ENCODE measurements around the gene POP7. TPM values are rescaled to one million over a fixed set of nuclear protein-coding genes. Genes with fewer than 3 reads are reported as not detected.
A peak's percentile ranks its signal among the peaks of the same experiment; 100 is the strongest.
"Not testable (repeated sequence)": the region's sequence is repeated elsewhere in the genome, so short reads cannot be mapped to it uniquely, and the experiment has no call there.

Gene POP7
- total RNA-seq, 1 donor, result 10.4 TPM

DNA sequence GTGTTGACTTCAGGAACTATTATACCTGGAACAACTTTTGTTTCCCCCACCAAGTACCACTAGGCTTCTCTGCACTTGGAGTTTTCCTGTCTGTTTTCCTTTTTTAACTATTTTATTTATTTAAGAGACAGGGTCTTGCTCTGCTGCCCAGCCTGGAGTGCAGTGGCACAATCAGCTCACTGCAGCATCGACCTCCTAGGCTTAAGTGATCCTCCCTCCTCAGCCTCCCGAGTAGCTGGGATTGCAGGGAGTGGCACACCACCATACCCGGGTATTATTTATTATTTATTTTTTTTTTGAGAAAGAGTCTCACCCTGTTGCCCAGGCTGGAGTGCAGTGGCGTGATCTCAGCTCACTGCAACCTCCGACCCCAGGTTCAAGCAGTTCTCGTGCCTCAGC is 9.8 kb upstream of the POP7 start:
- H3K4me3 ChIP-seq (ENCODE audit: low read length), result no peak overlapping the region
- H3K9me3 ChIP-seq (ENCODE audit: low read depth, low read length), result no peaks in the 10 kb centered on the region
- H3K4me1 ChIP-seq (ENCODE audit: insufficient read depth, low read length), result peaks cover 29% of the 10 kb centered on the region
- peaks cover 3% of the 10 kb centered on the region for H3K27me3 ChIP-seq (ENCODE audit: insufficient read depth, low read length)

DNA sequence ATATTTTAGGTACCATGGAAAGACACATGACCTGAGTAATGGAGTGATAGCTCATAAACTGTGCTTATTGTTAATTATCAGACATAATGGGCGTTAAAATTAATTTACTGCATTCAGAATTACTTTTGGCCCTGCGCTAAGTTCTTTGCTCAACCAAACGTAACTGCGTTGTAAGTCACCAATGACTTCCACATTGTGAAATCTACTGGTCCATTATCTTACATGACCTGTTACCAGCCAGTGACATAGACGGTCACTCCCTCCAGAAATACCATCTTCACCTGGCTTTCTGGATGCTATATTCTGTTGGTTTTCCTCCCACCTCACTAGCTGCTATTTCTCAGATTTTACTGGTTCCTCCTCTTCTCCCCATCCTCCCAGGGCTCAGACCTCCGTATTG is 6.9 kb upstream of the POP7 start:
- Histone ChIP-seq H3K4me3 (ENCODE audit: low read length) (no peak overlapping the region), H3K9me3 (ENCODE audit: low read depth, low read length) (no peaks in the 10 kb centered on the region), H3K27me3 (ENCODE audit: insufficient read depth, low read length) (peaks cover 3% of the 10 kb centered on the region)

DNA sequence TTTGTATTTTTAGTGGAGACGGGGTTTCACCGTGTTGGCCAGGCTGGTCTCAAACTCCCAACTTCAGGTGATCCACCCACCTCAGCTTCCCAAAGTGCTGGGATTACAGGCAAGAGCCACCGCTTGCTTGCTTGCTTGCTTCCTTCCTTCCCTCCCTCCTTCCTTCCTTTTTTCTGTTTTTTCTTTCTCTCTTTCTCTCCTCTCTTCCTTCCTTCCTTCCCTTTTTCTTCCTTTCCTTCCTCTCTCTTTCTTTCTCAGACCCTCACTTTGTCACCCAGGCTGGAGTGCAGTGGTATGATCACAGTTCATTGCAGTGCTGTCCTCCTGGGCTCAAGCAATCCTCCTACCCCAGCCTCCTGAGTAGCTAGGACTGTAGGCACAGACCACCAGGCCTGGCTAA is 4.8 kb upstream of the POP7 start:
- not testable (repeated sequence) for H3K4me1 ChIP-seq (ENCODE audit: insufficient read depth, low read length); H3K9me3 ChIP-seq (ENCODE audit: low read depth, low read length); H3K4me3 ChIP-seq (ENCODE audit: low read length); H3K27me3 ChIP-seq (ENCODE audit: insufficient read depth, low read length)

More for the DNA sequence above, 6.9 kb upstream of the POP7 start:
- peaks cover 6% of the 10 kb centered on the region for H3K4me1 ChIP-seq (ENCODE audit: insufficient read depth, low read length)

DNA sequence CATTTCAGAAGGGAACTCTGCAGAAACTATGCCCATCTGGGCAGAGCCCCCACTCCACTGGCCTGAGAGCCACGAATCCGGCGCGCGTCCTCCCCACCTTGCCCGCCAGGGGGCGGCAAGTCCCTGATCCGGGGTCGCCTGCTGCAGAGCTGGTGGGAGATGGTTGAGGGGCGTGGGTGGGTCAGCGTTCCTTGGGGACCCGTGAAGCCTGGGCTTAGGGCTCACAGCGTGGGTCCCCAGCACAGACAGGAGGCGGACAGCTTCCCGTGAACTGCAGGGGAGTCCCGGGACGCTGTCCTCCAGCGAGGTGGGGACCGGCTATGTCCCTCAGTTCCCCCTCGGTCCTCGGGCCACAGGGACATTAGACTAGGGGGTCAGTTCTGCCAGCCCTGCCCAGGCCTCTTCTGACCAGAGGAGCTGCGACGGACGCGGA is 585 bp upstream of the POP7 start:
- Histone ChIP-seq H3K4me3 (ENCODE audit: low read length) (peak overlapping the region; percentile 68), H3K27me3 (ENCODE audit: insufficient read depth, low read length) (peaks cover 3% of the 10 kb centered on the region), H3K9me3 (ENCODE audit: low read depth, low read length) (no peaks in the 10 kb centered on the region), H3K4me1 (ENCODE audit: insufficient read depth, low read length) (peaks cover 16% of the 10 kb centered on the region)

DNA sequence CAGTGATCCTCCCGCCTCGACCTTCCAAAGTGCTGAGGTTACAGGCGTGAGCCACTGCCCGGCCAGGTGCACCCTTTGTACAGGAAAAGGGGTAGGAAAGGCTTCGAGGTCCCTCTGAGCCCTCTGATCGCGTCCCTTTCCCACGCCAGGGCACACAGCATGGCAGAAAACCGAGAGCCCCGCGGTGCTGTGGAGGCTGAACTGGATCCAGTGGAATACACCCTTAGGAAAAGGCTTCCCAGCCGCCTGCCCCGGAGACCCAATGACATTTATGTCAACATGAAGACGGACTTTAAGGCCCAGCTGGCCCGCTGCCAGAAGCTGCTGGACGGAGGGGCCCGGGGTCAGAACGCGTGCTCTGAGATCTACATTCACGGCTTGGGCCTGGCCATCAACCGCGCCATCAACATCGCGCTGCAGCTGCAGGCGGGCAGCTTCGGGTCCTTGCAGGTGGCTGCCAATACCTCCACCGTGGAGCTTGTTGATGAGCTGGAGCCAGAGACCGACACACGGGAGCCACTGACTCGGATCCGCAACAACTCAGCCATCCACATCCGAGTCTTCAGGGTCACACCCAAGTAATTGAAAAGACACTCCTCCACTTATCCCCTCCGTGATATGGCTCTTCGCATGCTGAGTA is 871 bp downstream of the POP7 start:
- peak overlapping the region; percentile 68 for H3K4me3 ChIP-seq (ENCODE audit: low read length)
- no peaks in the 10 kb centered on the region for H3K27me3 ChIP-seq (ENCODE audit: insufficient read depth, low read length)
- H3K9me3 ChIP-seq (ENCODE audit: low read depth, low read length), result no peaks in the 10 kb centered on the region
- H3K4me1 ChIP-seq (ENCODE audit: insufficient read depth, low read length), result peaks cover 16% of the 10 kb centered on the region

DNA sequence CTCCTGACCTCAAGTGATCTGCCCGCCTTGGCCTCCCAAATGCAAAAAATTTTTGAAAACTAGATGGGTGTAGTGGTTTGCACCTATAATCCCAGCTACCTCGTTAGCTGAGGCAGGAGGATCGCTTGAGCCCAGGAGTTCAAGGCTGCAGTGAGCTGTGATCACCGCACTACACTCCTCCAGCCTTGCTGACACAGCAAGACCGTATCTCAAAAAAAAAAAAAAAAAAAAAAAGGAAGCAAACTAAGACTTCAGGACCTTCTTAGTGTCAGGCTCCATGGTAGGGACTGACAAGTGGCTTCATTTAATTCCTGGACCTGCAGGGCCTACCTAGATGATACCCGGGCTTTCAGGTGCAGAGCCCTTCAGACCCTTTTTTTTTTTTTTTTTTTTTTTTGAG is 2.5 kb downstream of the POP7 start:
- no peaks in the 10 kb centered on the region for H3K27me3 ChIP-seq (ENCODE audit: insufficient read depth, low read length)
- H3K4me3 ChIP-seq (ENCODE audit: low read length), result no peak overlapping the region
- peaks cover 16% of the 10 kb centered on the region for H3K4me1 ChIP-seq (ENCODE audit: insufficient read depth, low read length)
- no peaks in the 10 kb centered on the region for H3K9me3 ChIP-seq (ENCODE audit: low read depth, low read length)

DNA sequence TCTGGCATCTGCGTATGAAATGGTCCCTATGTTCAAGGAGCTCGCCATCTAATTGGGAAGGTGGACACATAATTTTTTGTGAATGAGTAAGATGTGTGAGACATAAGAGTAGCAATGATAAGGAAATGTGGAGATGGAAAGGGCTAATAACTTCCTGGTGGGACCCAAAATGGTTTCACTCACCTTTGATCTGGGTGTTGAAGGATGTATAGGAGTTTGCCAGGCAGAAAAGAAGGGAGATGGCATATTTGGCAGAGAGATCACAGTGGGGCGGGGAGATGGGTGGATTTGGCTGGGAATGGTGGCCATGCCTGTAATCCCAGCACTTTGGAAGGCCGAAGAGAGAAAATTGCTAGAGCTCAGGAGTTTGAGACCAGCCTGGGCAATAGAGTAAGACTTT is 4.5 kb downstream of the POP7 start:
- Histone ChIP-seq H3K9me3 (ENCODE audit: low read depth, low read length) (no peaks in the 10 kb centered on the region), H3K4me1 (ENCODE audit: insufficient read depth, low read length) (peaks cover 10% of the 10 kb centered on the region), H3K27me3 (ENCODE audit: insufficient read depth, low read length) (no peaks in the 10 kb centered on the region), H3K4me3 (ENCODE audit: low read length) (no peak overlapping the region)

DNA sequence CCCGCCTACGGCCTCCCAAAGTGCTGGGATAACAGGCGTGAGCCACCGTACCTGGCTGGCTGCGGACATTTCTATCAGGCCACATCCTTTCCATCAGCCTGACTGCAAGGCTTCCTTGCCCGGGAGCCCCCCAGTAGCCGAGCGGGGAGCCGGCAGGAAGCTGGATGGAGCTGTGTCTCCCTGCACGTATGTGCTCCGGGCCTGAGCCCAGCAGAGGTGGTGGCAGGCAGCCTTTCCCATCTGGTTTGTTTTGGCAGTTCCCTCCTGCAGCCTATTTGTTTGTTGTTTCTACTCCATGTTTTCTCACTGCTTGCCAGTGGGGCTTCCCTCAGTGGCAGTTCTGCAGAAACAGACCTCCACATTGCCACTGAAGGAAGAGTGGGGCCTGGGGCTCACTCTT is 5.4 kb downstream of the POP7 start:
- Histone ChIP-seq H3K4me1 (ENCODE audit: insufficient read depth, low read length) (peaks cover 8% of the 10 kb centered on the region), H3K27me3 (ENCODE audit: insufficient read depth, low read length) (no peaks in the 10 kb centered on the region)

DNA sequence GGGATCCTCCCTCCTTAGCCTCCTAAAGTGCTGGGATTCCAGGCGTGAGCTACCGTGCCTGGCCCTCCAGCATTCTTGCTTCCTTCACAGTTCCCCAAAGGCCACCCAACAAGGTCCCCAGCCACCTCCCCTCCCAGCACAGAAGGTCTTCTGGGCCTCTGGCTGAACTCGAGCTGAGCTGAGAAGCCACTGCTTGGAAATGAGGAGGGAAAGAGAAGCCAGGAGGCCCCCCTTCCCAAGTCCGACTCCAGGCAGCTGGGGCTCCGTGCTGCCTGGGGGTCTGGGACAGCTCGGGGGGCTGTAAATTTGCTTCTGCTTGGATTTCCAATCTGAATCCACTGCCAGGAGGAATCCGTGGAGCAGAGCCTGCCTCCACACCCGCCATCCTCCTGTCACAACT is 8.8 kb downstream of the POP7 start:
- no peaks in the 10 kb centered on the region for H3K9me3 ChIP-seq (ENCODE audit: low read depth, low read length)
- H3K4me3 ChIP-seq (ENCODE audit: low read length), result no peak overlapping the region
- no peaks in the 10 kb centered on the region for H3K4me1 ChIP-seq (ENCODE audit: insufficient read depth, low read length)
- peaks cover 10% of the 10 kb centered on the region for H3K27me3 ChIP-seq (ENCODE audit: insufficient read depth, low read length)

More for the DNA sequence above, 5.4 kb downstream of the POP7 start:
- Histone ChIP-seq H3K4me3 (ENCODE audit: low read length) (no peak overlapping the region), H3K9me3 (ENCODE audit: low read depth, low read length) (no peaks in the 10 kb centered on the region)

DNA sequence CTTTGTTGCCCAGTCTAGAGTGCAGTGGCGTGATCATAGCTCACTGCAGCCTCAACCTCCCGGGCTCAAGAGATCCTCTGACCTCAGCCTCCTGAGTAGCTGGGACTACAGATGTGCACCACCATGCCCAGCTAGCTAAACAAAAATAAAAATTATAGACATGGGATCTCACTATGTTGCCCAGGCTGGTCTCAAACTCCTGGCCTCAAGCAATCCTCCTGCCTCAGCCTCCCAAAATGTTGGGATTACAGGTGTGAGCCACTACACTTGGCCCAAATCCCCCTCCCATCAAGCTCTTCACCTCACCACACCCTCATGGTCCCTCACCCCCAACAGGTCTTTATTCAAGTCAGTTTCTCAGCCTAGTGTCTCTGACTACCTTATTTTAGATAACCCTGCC is 11.2 kb downstream of the POP7 start:
- H3K27me3 ChIP-seq (ENCODE audit: insufficient read depth, low read length), result peaks cover 29% of the 10 kb centered on the region
- H3K4me1 ChIP-seq (ENCODE audit: insufficient read depth, low read length); H3K4me3 ChIP-seq (ENCODE audit: low read length); H3K9me3 ChIP-seq (ENCODE audit: low read depth, low read length): not testable (repeated sequence)

DNA sequence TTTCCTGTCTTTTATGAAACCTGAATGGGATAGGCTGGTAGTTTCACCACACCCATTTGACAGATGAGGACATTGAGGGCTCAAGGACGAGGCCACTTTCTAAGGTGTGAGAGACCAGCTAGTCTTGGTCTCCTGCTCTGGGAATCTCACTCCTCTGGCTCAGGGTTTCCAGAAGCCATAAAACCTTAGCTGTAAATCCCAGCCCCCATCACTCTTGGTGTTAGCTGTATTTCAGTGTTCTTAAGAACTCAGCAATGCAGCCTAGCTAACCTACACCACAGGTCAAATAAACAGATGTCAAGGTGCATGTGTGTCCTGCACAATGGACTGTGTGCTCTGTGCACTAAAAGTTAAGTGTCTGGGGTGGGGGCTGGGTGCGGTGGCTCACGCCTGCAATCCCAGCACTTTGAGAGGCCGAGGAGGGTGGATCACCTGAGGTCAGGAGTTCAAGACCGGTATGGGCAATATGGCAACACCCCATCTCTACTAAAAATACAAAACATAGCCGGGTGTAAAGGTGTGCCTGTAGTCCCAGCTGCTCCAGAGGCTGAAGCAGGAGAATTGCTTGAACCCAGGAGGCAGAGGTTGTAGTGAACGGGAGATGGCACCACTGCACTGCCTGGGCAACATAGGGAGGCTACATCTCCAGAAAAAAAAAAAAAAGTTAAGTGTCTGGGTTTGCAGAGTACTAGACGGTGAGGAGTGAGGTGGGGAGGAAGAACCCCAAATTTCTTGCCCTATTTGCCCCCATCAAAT is 13.8 kb downstream of the POP7 start:
- Histone ChIP-seq H3K4me3 (ENCODE audit: low read length) (no peak overlapping the region), H3K4me1 (ENCODE audit: insufficient read depth, low read length) (no peaks in the 10 kb centered on the region), H3K27me3 (ENCODE audit: insufficient read depth, low read length) (peaks cover 30% of the 10 kb centered on the region), H3K9me3 (ENCODE audit: low read depth, low read length) (no peaks in the 10 kb centered on the region)

DNA sequence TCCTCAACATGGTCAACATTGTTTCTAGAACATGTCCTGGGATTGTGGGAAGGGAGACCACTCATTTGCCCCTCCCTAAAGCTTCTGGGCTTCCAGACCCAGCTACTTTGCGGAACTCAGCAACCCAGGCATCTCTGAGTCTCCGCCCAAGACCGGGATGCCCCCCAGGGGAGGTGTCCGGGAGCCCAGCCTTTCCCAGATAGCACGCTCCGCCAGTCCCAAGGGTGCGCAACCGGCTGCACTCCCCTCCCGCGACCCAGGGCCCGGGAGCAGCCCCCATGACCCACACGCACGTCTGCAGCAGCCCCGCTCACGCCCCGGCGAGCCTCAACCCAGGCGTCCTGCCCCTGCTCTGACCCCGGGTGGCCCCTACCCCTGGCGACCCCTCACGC is 14.4 kb downstream of the POP7 start, which contains the start of gene EPO:
Gene EPO, plus strand, starts transcription at position 190 of the 392 bp plus-strand sequence. CDS start 513 bp downstream, outside the sequence.
- H3K4me3 ChIP-seq (ENCODE audit: low read length), result no peak within 1 kb of the TSS
- H3K4me1 ChIP-seq (ENCODE audit: insufficient read depth, low read length), result no peaks in the 10 kb centered on the region
- no peaks in the 10 kb centered on the region for H3K9me3 ChIP-seq (ENCODE audit: low read depth, low read length)
- H3K27me3 ChIP-seq (ENCODE audit: insufficient read depth, low read length), result peaks cover 30% of the 10 kb centered on the region

DNA sequence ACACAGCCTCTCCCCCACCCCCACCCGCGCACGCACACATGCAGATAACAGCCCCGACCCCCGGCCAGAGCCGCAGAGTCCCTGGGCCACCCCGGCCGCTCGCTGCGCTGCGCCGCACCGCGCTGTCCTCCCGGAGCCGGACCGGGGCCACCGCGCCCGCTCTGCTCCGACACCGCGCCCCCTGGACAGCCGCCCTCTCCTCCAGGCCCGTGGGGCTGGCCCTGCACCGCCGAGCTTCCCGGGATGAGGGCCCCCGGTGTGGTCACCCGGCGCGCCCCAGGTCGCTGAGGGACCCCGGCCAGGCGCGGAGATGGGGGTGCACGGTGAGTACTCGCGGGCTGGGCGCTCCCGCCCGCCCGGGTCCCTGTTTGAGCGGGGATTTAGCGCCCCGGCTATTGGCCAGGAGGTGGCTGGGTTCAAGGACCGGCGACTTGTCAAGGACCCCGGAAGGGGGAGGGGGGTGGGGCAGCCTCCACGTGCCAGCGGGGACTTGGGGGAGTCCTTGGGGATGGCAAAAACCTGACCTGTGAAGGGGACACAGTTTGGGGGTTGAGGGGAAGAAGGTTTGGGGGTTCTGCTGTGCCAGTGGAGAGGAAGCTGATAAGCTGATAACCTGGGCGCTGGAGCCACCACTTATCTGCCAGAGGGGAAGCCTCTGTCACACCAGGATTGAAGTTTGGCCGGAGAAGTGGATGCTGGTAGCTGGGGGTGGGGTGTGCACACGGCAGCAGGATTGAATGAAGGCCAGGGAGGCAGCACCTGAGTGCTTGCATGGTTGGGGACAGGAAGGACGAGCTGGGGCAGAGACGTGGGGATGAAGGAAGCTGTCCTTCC is 15.0 kb downstream of the POP7 start:
- peaks cover 30% of the 10 kb centered on the region for H3K27me3 ChIP-seq (ENCODE audit: insufficient read depth, low read length)
- H3K4me1 ChIP-seq (ENCODE audit: insufficient read depth, low read length), result no peaks in the 10 kb centered on the region
- H3K4me3 ChIP-seq (ENCODE audit: low read length), result no peak overlapping the region
- no peaks in the 10 kb centered on the region for H3K9me3 ChIP-seq (ENCODE audit: low read depth, low read length)

DNA sequence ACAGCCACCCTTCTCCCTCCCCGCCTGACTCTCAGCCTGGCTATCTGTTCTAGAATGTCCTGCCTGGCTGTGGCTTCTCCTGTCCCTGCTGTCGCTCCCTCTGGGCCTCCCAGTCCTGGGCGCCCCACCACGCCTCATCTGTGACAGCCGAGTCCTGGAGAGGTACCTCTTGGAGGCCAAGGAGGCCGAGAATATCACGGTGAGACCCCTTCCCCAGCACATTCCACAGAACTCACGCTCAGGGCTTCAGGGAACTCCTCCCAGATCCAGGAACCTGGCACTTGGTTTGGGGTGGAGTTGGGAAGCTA is 15.5 kb downstream of the POP7 start:
- Histone ChIP-seq H3K27me3 (ENCODE audit: insufficient read depth, low read length) (peaks cover 30% of the 10 kb centered on the region), H3K4me3 (ENCODE audit: low read length) (no peak overlapping the region), H3K4me1 (ENCODE audit: insufficient read depth, low read length) (no peaks in the 10 kb centered on the region), H3K9me3 (ENCODE audit: low read depth, low read length) (no peaks in the 10 kb centered on the region)

DNA sequence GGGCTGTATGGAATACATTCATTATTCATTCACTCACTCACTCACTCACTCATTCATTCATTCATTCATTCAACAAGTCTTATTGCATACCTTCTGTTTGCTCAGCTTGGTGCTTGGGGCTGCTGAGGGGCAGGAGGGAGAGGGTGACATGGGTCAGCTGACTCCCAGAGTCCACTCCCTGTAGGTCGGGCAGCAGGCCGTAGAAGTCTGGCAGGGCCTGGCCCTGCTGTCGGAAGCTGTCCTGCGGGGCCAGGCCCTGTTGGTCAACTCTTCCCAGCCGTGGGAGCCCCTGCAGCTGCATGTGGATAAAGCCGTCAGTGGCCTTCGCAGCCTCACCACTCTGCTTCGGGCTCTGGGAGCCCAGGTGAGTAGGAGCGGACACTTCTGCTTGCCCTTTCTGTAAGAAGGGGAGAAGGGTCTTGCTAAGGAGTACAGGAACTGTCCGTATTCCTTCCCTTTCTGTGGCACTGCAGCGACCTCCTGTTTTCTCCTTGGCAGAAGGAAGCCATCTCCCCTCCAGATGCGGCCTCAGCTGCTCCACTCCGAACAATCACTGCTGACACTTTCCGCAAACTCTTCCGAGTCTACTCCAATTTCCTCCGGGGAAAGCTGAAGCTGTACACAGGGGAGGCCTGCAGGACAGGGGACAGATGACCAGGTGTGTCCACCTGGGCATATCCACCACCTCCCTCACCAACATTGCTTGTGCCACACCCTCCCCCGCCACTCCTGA is 16.7 kb downstream of the POP7 start:
- Histone ChIP-seq H3K4me3 (ENCODE audit: low read length) (no peak overlapping the region), H3K4me1 (ENCODE audit: insufficient read depth, low read length) (no peaks in the 10 kb centered on the region), H3K9me3 (ENCODE audit: low read depth, low read length) (no peaks in the 10 kb centered on the region), H3K27me3 (ENCODE audit: insufficient read depth, low read length) (peaks cover 30% of the 10 kb centered on the region)

All from mononuclear cell (primary cell).